IPS-18a (cell line): ENCODE data around the gene CLEC16A.
"Not testable (repeated sequence)": the region's sequence is repeated elsewhere in the genome, so short reads cannot be mapped to it uniquely, and the experiment has no call there.

Experiments
- H3K27ac ChIP-seq: one replicate; pipeline ENCODE4 v1.5.1; 2013; ENCODE audit warnings: low read length
- H3K27me3 ChIP-seq: one replicate; pipeline ENCODE4 v1.6.1; 2013; ENCODE audit warnings: mild to moderate bottlenecking, low read length; ENCODE audit not compliant: control insufficient read depth, insufficient read depth
- H3K36me3 ChIP-seq: one replicate; pipeline ENCODE4 v1.6.1; 2013; ENCODE audit warnings: low read depth, low read length; ENCODE audit not compliant: control insufficient read depth
- H3K4me1 ChIP-seq: one replicate; pipeline ENCODE4 v1.6.1; 2013; ENCODE audit warnings: low read depth, low read length; ENCODE audit not compliant: control insufficient read depth
- H3K4me3 ChIP-seq: one replicate; pipeline ENCODE4 v1.5.1; 2013; ENCODE audit warnings: low read length
- H3K9ac ChIP-seq: one replicate; pipeline ENCODE4 v1.6.1; 2013; ENCODE audit warnings: mild to moderate bottlenecking, low read length, moderate library complexity
- H3K9me3 ChIP-seq: one replicate; pipeline ENCODE4 v1.6.1; 2013; ENCODE audit warnings: low read depth, low read length; ENCODE audit not compliant: control insufficient read depth

CLEC16A gene

GRCh38 chr16:10964891-10965326 is 20.5 kb downstream of the CLEC16A start:
- H3K27ac ChIP-seq = no peak overlapping the region
- no peaks in the 10 kb centered on the region for H3K9me3 ChIP-seq
- no peaks in the 10 kb centered on the region for H3K4me1 ChIP-seq
- H3K9ac ChIP-seq = no peak overlapping the region
- no peaks in the 10 kb centered on the region for H3K36me3 ChIP-seq
- H3K27me3 ChIP-seq = no peaks in the 10 kb centered on the region
- H3K4me3 ChIP-seq = no peak overlapping the region

DNA sequence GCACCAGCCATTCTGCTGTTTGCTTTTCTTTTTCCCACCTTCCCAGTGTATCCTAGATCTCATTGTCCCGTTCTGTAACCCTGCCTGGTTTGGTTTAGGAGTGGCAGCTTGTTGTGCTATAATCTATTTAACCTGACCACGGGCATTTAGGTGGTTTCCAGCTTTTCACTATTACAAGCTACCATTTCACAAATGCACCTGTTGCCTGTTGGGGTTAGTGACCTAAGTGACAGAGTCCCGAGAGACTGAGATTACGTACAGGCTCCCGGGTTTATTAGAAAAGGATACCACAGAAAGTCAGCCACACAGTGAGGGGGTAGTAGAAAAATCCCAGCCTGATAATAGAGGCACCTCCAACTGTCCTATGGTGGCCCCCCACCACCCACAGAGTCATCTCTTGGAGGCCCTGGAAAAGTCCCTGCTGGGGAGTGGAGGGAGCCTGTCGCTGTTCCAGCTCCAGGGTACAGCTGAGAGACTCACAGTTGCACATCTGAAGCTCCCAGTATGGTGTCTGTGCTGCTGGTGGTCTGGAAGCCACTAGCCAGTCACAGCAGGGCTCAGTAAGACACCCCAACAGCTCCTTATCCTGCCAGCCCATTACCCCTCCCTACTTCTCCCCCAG is 21.2 kb downstream of the CLEC16A start:
- Histone ChIP-seq H3K36me3 (no peaks in the 10 kb centered on the region), H3K27me3 (no peaks in the 10 kb centered on the region), H3K4me1 (no peaks in the 10 kb centered on the region), H3K27ac (no peak overlapping the region), H3K9me3 (no peaks in the 10 kb centered on the region), H3K4me3 (no peak overlapping the region), H3K9ac (no peak overlapping the region)

- no peak overlapping the region for H3K27ac ChIP-seq
- no peak overlapping the region for H3K9ac ChIP-seq
- no peaks in the 10 kb centered on the region for H3K4me1 ChIP-seq
- no peaks in the 10 kb centered on the region for H3K9me3 ChIP-seq
- H3K4me3 ChIP-seq = no peak overlapping the region
- H3K36me3 ChIP-seq = no peaks in the 10 kb centered on the region
- H3K27me3 ChIP-seq = no peaks in the 10 kb centered on the region
Measured at GRCh38 chr16:10966129-10966528, 21.8 kb downstream of the CLEC16A start.

DNA sequence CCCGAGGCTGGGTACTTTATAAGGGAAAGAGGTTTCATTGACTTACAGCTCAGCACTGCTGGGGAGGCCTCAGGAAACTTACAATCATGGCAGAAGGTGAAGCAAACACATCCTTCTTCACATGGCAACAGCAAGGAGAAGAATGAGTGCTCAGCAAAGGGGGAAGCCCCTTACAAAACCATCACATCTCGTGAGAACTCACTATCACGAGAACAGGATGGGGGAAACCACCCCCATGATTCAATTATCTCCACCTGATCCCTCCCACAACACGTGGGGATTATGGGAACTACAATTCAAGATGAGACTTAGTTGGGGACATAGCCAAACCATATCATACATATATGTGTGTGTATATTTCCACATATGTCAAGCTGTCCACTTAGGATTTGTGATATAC is 22.2 kb downstream of the CLEC16A start:
- H3K4me3 ChIP-seq, H3K27ac ChIP-seq, H3K27me3 ChIP-seq, H3K4me1 ChIP-seq, H3K9ac ChIP-seq, H3K9me3 ChIP-seq, H3K36me3 ChIP-seq: not testable (repeated sequence)

- no peaks in the 10 kb centered on the region for H3K27me3 ChIP-seq
- H3K4me1 ChIP-seq = peaks cover 4% of the 10 kb centered on the region
- H3K9me3 ChIP-seq = no peaks in the 10 kb centered on the region
- H3K4me3 ChIP-seq = no peak overlapping the region
- no peak overlapping the region for H3K9ac ChIP-seq
- H3K27ac ChIP-seq = no peak overlapping the region
- H3K36me3 ChIP-seq = no peaks in the 10 kb centered on the region
Measured at GRCh38 chr16:10967986-10968385, 23.6 kb downstream of the CLEC16A start.

DNA sequence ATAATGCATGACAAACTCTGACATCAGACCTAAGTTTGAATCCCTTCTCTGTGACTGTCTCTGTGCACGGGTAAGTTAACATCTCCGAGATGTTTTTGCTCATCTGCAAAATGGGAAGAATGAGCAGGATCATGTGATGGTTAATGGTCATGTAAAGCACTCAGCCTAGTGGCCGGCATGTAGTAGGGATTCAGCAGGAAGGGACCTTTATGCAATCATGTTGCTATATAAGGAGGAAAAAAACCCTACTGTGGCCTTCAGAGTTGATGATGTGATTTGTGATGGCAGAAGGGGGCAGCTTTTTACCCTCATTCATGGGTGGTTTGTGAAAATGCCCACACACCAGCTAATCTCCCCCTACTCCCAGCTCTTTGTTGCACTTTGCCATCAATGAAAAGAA is 24.1 kb downstream of the CLEC16A start:
- H3K4me1 ChIP-seq = peaks cover 4% of the 10 kb centered on the region
- H3K27me3 ChIP-seq = no peaks in the 10 kb centered on the region
- H3K36me3 ChIP-seq = no peaks in the 10 kb centered on the region

GRCh38 chr16:10969615-10970014 is 25.3 kb downstream of the CLEC16A start:
- Histone ChIP-seq H3K9me3 (no peaks in the 10 kb centered on the region), H3K9ac (no peak overlapping the region), H3K27me3 (no peaks in the 10 kb centered on the region), H3K27ac (no peak overlapping the region), H3K4me1 (peaks cover 4% of the 10 kb centered on the region), H3K4me3 (no peak overlapping the region), H3K36me3 (no peaks in the 10 kb centered on the region)

More for the DNA sequence above, 24.1 kb downstream of the CLEC16A start:
- no peaks in the 10 kb centered on the region for H3K9me3 ChIP-seq
- no peak overlapping the region for H3K9ac ChIP-seq
- no peak overlapping the region for H3K27ac ChIP-seq
- no peak overlapping the region for H3K4me3 ChIP-seq

DNA sequence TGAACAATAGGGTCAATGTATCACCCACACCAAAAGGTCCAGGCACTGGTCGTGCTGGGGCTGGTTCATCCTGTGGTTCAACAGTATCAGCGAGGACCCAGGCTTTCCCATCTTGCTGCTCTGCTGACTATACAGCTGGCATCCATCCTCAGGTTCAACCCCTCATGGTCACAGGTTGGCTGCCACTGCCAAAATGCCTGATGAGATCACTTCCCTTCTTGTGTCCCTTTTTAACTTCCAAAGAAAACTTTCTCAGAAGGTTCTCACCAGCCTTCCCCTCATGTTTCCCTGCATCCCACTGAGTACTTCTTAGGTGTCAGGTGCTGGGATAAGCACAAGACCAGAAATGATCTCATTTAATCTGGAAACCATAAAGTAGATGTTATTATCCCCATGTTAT is 25.7 kb downstream of the CLEC16A start:
- Histone ChIP-seq H3K27ac (no peak overlapping the region), H3K36me3 (no peaks in the 10 kb centered on the region), H3K9me3 (no peaks in the 10 kb centered on the region), H3K4me3 (no peak overlapping the region), H3K27me3 (no peaks in the 10 kb centered on the region), H3K4me1 (peaks cover 4% of the 10 kb centered on the region), H3K9ac (no peak overlapping the region)

GRCh38 chr16:10971560-10971961 is 27.2 kb downstream of the CLEC16A start:
- H3K36me3 ChIP-seq = no peaks in the 10 kb centered on the region
- peaks cover 4% of the 10 kb centered on the region for H3K4me1 ChIP-seq
- H3K9me3 ChIP-seq = no peaks in the 10 kb centered on the region
- no peaks in the 10 kb centered on the region for H3K27me3 ChIP-seq
- H3K27ac ChIP-seq = no peak overlapping the region
- H3K4me3 ChIP-seq = no peak overlapping the region
- no peak overlapping the region for H3K9ac ChIP-seq

- Histone ChIP-seq H3K9ac (no peak overlapping the region), H3K4me1 (peaks cover 4% of the 10 kb centered on the region), H3K36me3 (no peaks in the 10 kb centered on the region), H3K27ac (no peak overlapping the region), H3K9me3 (no peaks in the 10 kb centered on the region), H3K4me3 (no peak overlapping the region), H3K27me3 (no peaks in the 10 kb centered on the region)
Measured at GRCh38 chr16:10972108-10972818, 27.9 kb downstream of the CLEC16A start.

- Histone ChIP-seq H3K27me3 (no peaks in the 10 kb centered on the region), H3K4me3 (no peak overlapping the region), H3K9me3 (no peaks in the 10 kb centered on the region), H3K27ac (no peak overlapping the region), H3K36me3 (no peaks in the 10 kb centered on the region), H3K9ac (no peak overlapping the region), H3K4me1 (peaks cover 4% of the 10 kb centered on the region)
Measured at GRCh38 chr16:10972819-10973464, 28.6 kb downstream of the CLEC16A start.
